Mesothelial cell of epicardium (in vitro differentiated cells): Measurements from ENCODE around the gene RGCC. TPM values are rescaled to one million over a fixed set of nuclear protein-coding genes. Genes with fewer than 3 reads are reported as not detected.
"Not testable (repeated sequence)": the region's sequence is repeated elsewhere in the genome, so short reads cannot be mapped to it uniquely, and the experiment has no call there.

ENCODE experiments used
- DNase-seq, 2 experiments: peaks; one replicate each; pipeline ENCODE4 v3.0.0; 2021; ENCODE audit warnings: low spot score in 2 of 2; ENCODE audit not compliant: unreplicated experiment in 2 of 2
- H3K27ac Mint-ChIP-seq: 2 replicates; pipeline ENCODE4 v1.8.0; 2021; ENCODE audit warnings: mixed read lengths
- H3K27me3 Mint-ChIP-seq: 2 replicates; pipeline ENCODE4 v1.8.0; 2021; ENCODE audit warnings: low read depth, mixed read lengths
- H3K36me3 Mint-ChIP-seq: 2 replicates; pipeline ENCODE4 v1.8.0; 2021; ENCODE audit warnings: mixed read lengths
- H3K4me1 Mint-ChIP-seq: 2 replicates; pipeline ENCODE4 v1.8.0; 2021; ENCODE audit warnings: mixed read lengths
- H3K4me3 Mint-ChIP-seq: 2 replicates; pipeline ENCODE4 v1.8.0; 2021; ENCODE audit warnings: mild to moderate bottlenecking, moderate library complexity, mixed read lengths
- H3K9me3 Mint-ChIP-seq: 2 replicates; pipeline ENCODE4 v1.8.0; 2021; ENCODE audit warnings: mixed read lengths
- total RNA-seq: library from RNA; stranded (reverse); gene quantifications from 3 replicates; pipeline ENCODE4 v1.2.1, GENCODE V29; 2021
- TF ChIP-seq, protein P1 (sequence below): fragments of 200-600 bp; sonication (generic); IDR thresholded peaks from one replicate; pipeline ENCODE4 v1.5.0; 2021; ENCODE audit warnings: antibody characterized with exemption; ENCODE audit not compliant: unreplicated experiment

The RGCC gene
- total RNA-seq, 1 donor from 2014 or later: 0.85 TPM

DNA sequence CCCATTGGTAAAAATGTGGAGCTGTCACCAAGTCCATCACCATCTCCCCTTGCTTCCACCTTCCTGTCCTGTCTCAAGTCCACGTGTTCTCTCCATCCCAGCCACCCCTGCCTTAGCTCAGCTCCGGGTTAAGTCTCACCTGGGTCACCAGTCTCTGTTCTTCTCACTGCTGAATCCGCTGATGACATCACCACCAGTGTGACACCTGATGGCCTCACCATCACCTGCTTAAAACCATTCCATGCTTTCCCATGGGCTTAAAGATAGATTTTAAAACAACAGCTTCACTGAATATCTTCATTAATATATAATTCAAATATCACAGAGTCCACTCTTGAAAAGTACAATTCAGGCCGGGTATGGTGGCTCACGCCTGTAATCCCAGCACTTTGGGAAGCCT is 42.1 kb downstream of the RGCC start:
- no peaks in the 10 kb centered on the region for H3K4me1 Mint-ChIP-seq
- no peak overlapping the region for H3K4me3 Mint-ChIP-seq
- no peak overlapping the region for H3K27ac Mint-ChIP-seq
- DNase-seq: no peak
- no peaks in the 10 kb centered on the region for H3K36me3 Mint-ChIP-seq
- H3K27me3 Mint-ChIP-seq: no peaks in the 10 kb centered on the region
- H3K9me3 Mint-ChIP-seq: peaks cover 12% of the 10 kb centered on the region
- TF ChIP-seq, protein P1, sequence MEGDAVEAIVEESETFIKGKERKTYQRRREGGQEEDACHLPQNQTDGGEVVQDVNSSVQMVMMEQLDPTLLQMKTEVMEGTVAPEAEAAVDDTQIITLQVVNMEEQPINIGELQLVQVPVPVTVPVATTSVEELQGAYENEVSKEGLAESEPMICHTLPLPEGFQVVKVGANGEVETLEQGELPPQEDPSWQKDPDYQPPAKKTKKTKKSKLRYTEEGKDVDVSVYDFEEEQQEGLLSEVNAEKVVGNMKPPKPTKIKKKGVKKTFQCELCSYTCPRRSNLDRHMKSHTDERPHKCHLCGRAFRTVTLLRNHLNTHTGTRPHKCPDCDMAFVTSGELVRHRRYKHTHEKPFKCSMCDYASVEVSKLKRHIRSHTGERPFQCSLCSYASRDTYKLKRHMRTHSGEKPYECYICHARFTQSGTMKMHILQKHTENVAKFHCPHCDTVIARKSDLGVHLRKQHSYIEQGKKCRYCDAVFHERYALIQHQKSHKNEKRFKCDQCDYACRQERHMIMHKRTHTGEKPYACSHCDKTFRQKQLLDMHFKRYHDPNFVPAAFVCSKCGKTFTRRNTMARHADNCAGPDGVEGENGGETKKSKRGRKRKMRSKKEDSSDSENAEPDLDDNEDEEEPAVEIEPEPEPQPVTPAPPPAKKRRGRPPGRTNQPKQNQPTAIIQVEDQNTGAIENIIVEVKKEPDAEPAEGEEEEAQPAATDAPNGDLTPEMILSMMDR: no peak

DNA sequence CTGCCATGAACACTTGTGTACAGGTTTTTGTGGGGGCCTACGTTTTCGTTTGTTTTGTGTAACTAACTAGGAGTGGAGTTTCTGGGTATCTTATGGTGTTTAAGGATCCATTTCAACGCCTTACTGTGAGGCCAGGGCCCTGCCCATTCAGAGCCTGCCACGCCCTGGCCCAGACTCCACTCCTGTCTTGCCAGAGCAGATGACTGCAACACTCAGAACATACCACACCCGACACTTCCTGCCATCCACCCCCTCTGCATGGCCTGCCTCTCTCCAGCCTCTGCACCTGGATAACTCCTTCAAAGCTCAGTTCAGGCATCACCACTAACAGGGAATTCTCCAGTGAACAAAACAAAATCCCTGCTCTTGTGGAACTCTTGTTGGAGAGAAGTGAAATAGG is 43.2 kb downstream of the RGCC start:
- H3K27ac Mint-ChIP-seq: no peak overlapping the region
- TF ChIP-seq, protein P1: no peak
- no peak overlapping the region for H3K4me3 Mint-ChIP-seq
- no peaks in the 10 kb centered on the region for H3K27me3 Mint-ChIP-seq
- H3K9me3 Mint-ChIP-seq: peaks cover 21% of the 10 kb centered on the region
- DNase-seq: no peak
- no peaks in the 10 kb centered on the region for H3K4me1 Mint-ChIP-seq
- H3K36me3 Mint-ChIP-seq: no peaks in the 10 kb centered on the region

DNA sequence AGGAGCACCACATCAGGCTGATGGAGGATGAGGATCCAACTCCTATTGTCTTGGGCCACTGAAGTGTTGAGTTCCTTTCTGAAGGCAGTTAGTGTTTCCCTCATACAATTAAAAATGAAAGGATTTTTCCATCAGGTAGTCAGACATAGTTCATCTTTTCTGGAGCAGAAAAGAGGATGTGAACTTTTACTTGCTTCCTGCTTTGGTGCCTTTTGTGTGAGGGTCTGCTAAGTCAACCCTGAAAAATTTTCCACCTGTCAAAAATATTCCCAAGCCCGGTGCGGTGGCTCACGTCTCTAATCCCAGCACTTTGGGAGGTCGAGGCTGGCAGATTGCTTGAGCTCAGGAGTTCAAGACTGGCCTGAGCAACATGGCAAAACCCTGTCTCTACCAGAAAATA is 43.9 kb downstream of the RGCC start:
- H3K36me3 Mint-ChIP-seq: no peaks in the 10 kb centered on the region
- DNase-seq: no peak
- H3K27me3 Mint-ChIP-seq: no peaks in the 10 kb centered on the region
- H3K27ac Mint-ChIP-seq: no peak overlapping the region
- no peak overlapping the region for H3K4me3 Mint-ChIP-seq
- H3K4me1 Mint-ChIP-seq: no peaks in the 10 kb centered on the region
- H3K9me3 Mint-ChIP-seq: peaks cover 21% of the 10 kb centered on the region
- TF ChIP-seq, protein P1: no peak

DNA sequence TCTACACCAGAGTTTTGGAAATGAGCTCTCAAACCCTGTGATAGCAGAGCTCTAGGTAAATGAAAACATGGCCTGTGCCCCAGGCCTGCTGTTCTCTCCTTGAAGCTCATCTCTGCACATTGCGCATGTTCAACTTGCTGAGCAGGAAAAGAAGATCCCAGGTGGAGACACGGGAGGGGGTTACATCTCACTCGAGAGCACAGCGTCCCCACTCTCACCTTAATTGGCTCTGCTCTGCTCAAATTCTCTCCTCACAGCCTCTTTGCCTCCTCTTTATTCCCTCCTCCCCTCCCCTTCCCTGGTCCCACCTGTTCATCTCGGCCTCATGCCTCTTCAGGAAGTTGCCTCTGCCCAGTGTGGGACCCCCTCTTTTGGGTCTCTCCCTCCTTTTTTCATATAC is 44.7 kb downstream of the RGCC start:
- H3K9me3 Mint-ChIP-seq: peaks cover 21% of the 10 kb centered on the region
- H3K36me3 Mint-ChIP-seq: no peaks in the 10 kb centered on the region
- TF ChIP-seq, protein P1: no peak
- no peaks in the 10 kb centered on the region for H3K27me3 Mint-ChIP-seq
- H3K4me1 Mint-ChIP-seq: no peaks in the 10 kb centered on the region
- H3K27ac Mint-ChIP-seq: no peak overlapping the region
- H3K4me3 Mint-ChIP-seq: no peak overlapping the region
- no peak for DNase-seq

DNA sequence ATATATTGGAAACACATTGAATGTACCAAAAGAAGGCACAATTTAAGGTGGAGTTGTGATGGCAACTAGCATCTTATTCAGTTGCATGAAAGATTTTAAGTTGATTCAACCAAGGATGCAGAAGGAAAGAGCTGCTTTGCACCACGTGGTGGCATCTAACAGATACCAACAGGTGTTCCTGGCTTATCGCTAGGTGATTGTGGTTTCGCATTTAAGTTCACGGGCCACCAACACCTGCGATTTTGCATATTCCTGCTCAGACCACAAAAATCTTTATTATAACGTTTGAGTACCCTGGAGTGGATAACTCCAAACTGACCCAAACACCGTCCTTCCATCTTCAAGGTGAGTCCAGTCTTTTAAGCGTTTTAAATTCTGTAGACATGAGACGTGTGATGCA is 45.3 kb downstream of the RGCC start:
- Mint-ChIP-seq H3K27me3 (no peaks in the 10 kb centered on the region), H3K9me3 (peaks cover 21% of the 10 kb centered on the region)
- TF ChIP-seq, protein P1: no peak

DNA sequence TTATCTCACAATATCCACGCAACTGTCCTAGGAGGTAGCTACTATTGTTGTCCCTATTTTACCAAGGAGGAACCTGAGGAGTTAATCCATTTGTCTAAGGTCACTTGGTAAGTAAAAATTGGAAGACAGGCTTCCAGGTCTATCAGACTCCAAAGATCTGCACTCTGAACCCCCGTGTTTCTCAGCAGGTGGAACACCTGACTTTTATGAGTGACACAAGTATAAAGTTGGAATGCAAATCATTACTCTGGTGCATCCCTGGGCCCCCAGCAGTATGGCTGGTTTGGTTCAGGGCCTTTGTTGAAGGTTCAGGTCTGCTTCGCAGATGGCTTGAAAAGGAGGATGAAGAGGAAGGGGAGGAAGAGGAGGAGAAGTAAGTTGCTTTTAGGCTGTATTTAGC is 46.0 kb downstream of the RGCC start:
- no peak for DNase-seq
- Mint-ChIP-seq H3K36me3 (no peaks in the 10 kb centered on the region), H3K27ac (no peak overlapping the region), H3K9me3 (peaks cover 21% of the 10 kb centered on the region), H3K27me3 (no peaks in the 10 kb centered on the region), H3K4me1 (no peaks in the 10 kb centered on the region), H3K4me3 (no peak overlapping the region)
- TF ChIP-seq, protein P1: no peak

More for the DNA sequence above, 45.3 kb downstream of the RGCC start:
- no peak overlapping the region for H3K4me3 Mint-ChIP-seq
- no peak for DNase-seq
- H3K27ac Mint-ChIP-seq: no peak overlapping the region
- H3K4me1 Mint-ChIP-seq: no peaks in the 10 kb centered on the region
- no peaks in the 10 kb centered on the region for H3K36me3 Mint-ChIP-seq

DNA sequence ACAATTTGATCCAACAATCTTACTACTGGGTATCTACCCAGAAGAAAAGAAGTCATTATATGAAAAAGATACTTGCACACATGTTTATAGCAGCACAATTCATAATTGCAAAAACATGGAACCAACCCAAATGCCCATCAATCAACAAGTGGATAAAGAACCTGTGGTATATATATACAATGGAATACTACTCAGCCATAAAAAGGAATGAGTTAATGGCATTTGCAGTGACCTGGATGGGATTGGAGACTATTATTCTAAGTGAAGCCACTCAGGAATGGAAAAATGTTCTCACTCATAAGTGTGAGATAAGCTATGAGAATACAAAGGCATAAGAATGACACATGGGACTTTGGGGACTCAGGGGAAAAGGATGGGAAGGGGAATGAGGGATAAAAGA is 47.3 kb downstream of the RGCC start:
- H3K36me3 Mint-ChIP-seq, H3K4me3 Mint-ChIP-seq, H3K27me3 Mint-ChIP-seq, H3K4me1 Mint-ChIP-seq, DNase-seq, H3K27ac Mint-ChIP-seq: not testable (repeated sequence)
- H3K9me3 Mint-ChIP-seq: peaks cover 21% of the 10 kb centered on the region
